ENCODE results near the gene SNAPC4. TPM values are rescaled to one million over a fixed set of nuclear protein-coding genes. Genes with fewer than 3 reads are reported as not detected.
"Not testable (repeated sequence)": the region's sequence is repeated elsewhere in the genome, so short reads cannot be mapped to it uniquely, and the experiment has no call there.

The SNAPC4 gene
- total and polyA plus RNA-seq, 12 donors = 3.0 to 8.3 (median 4.7) TPM

GRCh38 chr9:136353088-136353487 lies 46.9 kb downstream of the SNAPC4 start:
- ATAC-seq (no peak), DNase-seq (no peak)
- intact Hi-C loops (cut with DNase I) = no loop called here
- Histone ChIP-seq H3K4me3 (peak overlapping the region in 7 of 10 donors; percentile 5 to 26 (median 16)), H3K27me3 (no peaks in the 10 kb centered on the region), H3K4me1 (peaks cover 5 to 36% (median 22%) of the 10 kb centered on the region in 9 donors), H3K27ac (peak overlapping the region in 9 of 10 donors; percentile 22 to 93 (median 86)), H3K9me3 (no peaks in the 10 kb centered on the region), H3K36me3 (peaks cover 0 to 46% (median 0%) of the 10 kb centered on the region in 9 donors)
- WGBS, 2 donors = 80 to 85% methylated on average over 11 of the region's 11 CpGs
- TF ChIP-seq CTCF (IDR thresholded peaks at IDR 0.05) = no peak

DNA sequence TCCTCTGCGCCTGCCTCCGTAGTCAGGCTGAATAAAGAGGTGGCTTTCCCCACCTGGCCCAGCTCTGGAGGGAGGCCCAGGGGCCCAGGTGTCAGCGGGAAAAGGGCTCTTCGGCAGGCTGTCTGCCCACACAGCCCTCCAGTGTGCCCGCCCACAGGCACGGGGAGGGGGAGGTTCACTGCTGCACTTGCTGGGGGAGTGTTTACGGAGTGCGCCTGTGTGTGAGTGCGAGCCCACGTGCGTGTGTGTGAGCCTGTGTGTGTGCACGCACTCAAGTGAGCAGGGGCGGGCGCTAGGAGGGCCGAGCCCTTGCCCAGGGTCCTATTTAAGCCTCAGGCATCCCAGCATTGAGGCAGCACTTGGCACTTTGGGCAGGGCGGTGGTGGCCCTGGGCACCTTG lies 47.3 kb downstream of the SNAPC4 start:
- peaks cover 5 to 36% (median 22%) of the 10 kb centered on the region in 9 donors for H3K4me1 ChIP-seq
- peaks cover 0 to 42% (median 0%) of the 10 kb centered on the region in 9 donors for H3K36me3 ChIP-seq
- intact Hi-C loops (cut with DNase I) = no loop called here
- peak overlapping the region in 5 of 10 donors; percentile 5 to 26 (median 19) for H3K4me3 ChIP-seq
- no peaks in the 10 kb centered on the region for H3K9me3 ChIP-seq
- ATAC-seq (peak in 2 of 8 donors; percentile 8 to 14), DNase-seq (no peak)
- H3K27me3 ChIP-seq = no peaks in the 10 kb centered on the region
- peak overlapping the region in 8 of 10 donors; percentile 22 to 90 (median 84) for H3K27ac ChIP-seq
- no peak for TF ChIP-seq CTCF (IDR thresholded peaks at IDR 0.05)
- WGBS, 2 donors = 83 to 84% methylated on average over 14 to 16 of the region's 16 CpGs

DNA sequence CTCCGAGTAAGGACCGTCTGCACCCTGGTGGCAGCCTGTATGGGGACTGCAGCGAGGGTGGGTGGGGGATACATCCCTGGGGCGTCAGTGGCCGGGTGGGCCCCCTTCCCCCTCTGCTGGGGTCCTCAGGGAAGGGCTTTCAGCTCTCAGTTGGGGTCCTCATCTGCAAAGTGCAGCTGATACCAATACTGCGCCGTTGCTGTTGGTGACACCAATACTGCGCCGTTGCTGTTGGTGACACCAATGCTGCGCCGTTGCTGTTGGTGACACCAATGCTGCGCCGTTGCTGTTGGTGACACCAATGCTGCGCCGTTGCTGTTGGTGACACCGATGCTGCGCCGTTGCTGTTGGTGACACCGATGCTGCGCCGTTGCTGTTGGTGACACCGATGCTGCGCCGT lies 48.1 kb downstream of the SNAPC4 start:
- Histone ChIP-seq H3K36me3 (peaks cover 0 to 35% (median 0%) of the 10 kb centered on the region in 9 donors), H3K4me1 (peaks cover 5 to 36% (median 23%) of the 10 kb centered on the region in 9 donors)
- DNase-seq; H3K4me3 ChIP-seq; H3K27me3 ChIP-seq; H3K27ac ChIP-seq; ATAC-seq; H3K9me3 ChIP-seq; intact Hi-C loops (cut with DNase I): not testable (repeated sequence)
- WGBS, 2 donors = 94 to 97% methylated on average over 13 to 21 of the region's 24 CpGs

GRCh38 chr9:136351252-136351800 lies 48.6 kb downstream of the SNAPC4 start:
- no peaks in the 10 kb centered on the region for H3K27me3 ChIP-seq
- H3K36me3 ChIP-seq = peaks cover 0 to 30% (median 0%) of the 10 kb centered on the region in 9 donors
- 84 to 85% methylated on average over 11 of the region's 11 CpGs for WGBS, 2 donors
- ATAC-seq (no peak), DNase-seq (no peak)
- intact Hi-C loops (cut with DNase I) = no loop called here
- no peak for TF ChIP-seq CTCF (IDR thresholded peaks at IDR 0.05)
- H3K4me3 ChIP-seq = no peak overlapping the region
- no peaks in the 10 kb centered on the region for H3K9me3 ChIP-seq
- peak overlapping the region in 1 of 10 donors; percentile 31 for H3K27ac ChIP-seq
- H3K4me1 ChIP-seq = peaks cover 7 to 40% (median 28%) of the 10 kb centered on the region in 9 donors

Other genes starting within 250 kb of the SNAPC4 start
- gene LHX3, start 195.0 kb downstream of the SNAPC4 start, total RNA-seq = not detected
- gene LHX3, start 195.0 kb downstream of the SNAPC4 start, polyA plus RNA-seq = not detected
- 1 to 10 TPM; 4.6 to 9.1 (median 7.7) TPM for gene QSOX2, start 154.4 kb downstream of the SNAPC4 start, total RNA-seq
- gene QSOX2, start 154.4 kb downstream of the SNAPC4 start, polyA plus RNA-seq = 1 to 10 TPM; 5.6 to 8.6 TPM
- under 1 TPM in 3 of 10 donors, not detected in 7; 0.02 to 0.04 (median 0.03) TPM for gene CCDC187, start 96.1 kb downstream of the SNAPC4 start, total RNA-seq
- under 1 TPM in 1 of 2 donors, not detected in 1; 0.07 TPM for gene CCDC187, start 96.1 kb downstream of the SNAPC4 start, polyA plus RNA-seq
- 10 to 100 TPM; 19.4 to 50.2 (median 24.8) TPM for gene GPSM1, start 72.6 kb downstream of the SNAPC4 start, total RNA-seq
- gene GPSM1, start 72.6 kb downstream of the SNAPC4 start, polyA plus RNA-seq = 10 to 100 TPM; 26.2 to 87.8 TPM
- 10 to 100 TPM; 23.3 to 39.5 (median 30.7) TPM for gene DNLZ, start 36.4 kb downstream of the SNAPC4 start, total RNA-seq
- 10 to 100 TPM; 37.0 to 49.2 TPM for gene DNLZ, start 36.4 kb downstream of the SNAPC4 start, polyA plus RNA-seq
- gene CARD9, start 26.5 kb downstream of the SNAPC4 start, total RNA-seq = 1 to 10 TPM in 5 of 10 donors, under 1 TPM in 4, not detected in 1; 0.21 to 2.0 (median 1.1) TPM
- 1 to 10 TPM; 1.3 to 1.6 TPM for gene CARD9, start 26.5 kb downstream of the SNAPC4 start, polyA plus RNA-seq
- gene ENTR1, start 10.4 kb upstream of the SNAPC4 start, total RNA-seq = 10 to 100 TPM; 11.5 to 26.9 (median 14.9) TPM
- 10 to 100 TPM; 21.4 to 23.7 TPM for gene ENTR1, start 10.4 kb upstream of the SNAPC4 start, polyA plus RNA-seq
- gene PMPCA, start 10.5 kb upstream of the SNAPC4 start, total RNA-seq = 10 to 100 TPM; 59.3 to 85.2 (median 75.4) TPM
- gene PMPCA, start 10.5 kb upstream of the SNAPC4 start, polyA plus RNA-seq = 10 to 100 TPM; 63.5 to 77.2 TPM
- 10 to 100 TPM in 3 of 10 donors, 1 to 10 TPM in 7; 7.4 to 12.5 (median 9.3) TPM for gene INPP5E, start 39.7 kb upstream of the SNAPC4 start, total RNA-seq
- gene INPP5E, start 39.7 kb upstream of the SNAPC4 start, polyA plus RNA-seq = 10 to 100 TPM in 1 of 2 donors, 1 to 10 TPM in 1; 6.6 to 16.8 TPM
- 10 to 100 TPM; 21.9 to 35.9 (median 28.6) TPM for gene SEC16A, start 82.9 kb upstream of the SNAPC4 start, total RNA-seq
- 10 to 100 TPM; 24.4 to 35.6 TPM for gene SEC16A, start 82.9 kb upstream of the SNAPC4 start, polyA plus RNA-seq
- gene NOTCH1, start 145.9 kb upstream of the SNAPC4 start, total RNA-seq = 10 to 100 TPM; 12.0 to 27.0 (median 21.8) TPM
- 10 to 100 TPM in 1 of 2 donors, 1 to 10 TPM in 1; 7.3 to 14.5 TPM for gene NOTCH1, start 145.9 kb upstream of the SNAPC4 start, polyA plus RNA-seq

Data from heart right ventricle (tissue), 16 donors.